Stimulated activated CD4-positive, alpha-beta T cell treated with anti-CD3 and anti-CD28 coated beads, Interleukin-2, amount 100 ng/mL, for 48 hours (primary cell): ENCODE data around the gene HGD.

Source experiments
- DNase-seq, 2 donors: peaks; one replicate each; pipeline ENCODE4 v3.0.0-alpha.2; 2020

Gene HGD, protein sequence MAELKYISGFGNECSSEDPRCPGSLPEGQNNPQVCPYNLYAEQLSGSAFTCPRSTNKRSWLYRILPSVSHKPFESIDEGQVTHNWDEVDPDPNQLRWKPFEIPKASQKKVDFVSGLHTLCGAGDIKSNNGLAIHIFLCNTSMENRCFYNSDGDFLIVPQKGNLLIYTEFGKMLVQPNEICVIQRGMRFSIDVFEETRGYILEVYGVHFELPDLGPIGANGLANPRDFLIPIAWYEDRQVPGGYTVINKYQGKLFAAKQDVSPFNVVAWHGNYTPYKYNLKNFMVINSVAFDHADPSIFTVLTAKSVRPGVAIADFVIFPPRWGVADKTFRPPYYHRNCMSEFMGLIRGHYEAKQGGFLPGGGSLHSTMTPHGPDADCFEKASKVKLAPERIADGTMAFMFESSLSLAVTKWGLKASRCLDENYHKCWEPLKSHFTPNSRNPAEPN

DNA sequence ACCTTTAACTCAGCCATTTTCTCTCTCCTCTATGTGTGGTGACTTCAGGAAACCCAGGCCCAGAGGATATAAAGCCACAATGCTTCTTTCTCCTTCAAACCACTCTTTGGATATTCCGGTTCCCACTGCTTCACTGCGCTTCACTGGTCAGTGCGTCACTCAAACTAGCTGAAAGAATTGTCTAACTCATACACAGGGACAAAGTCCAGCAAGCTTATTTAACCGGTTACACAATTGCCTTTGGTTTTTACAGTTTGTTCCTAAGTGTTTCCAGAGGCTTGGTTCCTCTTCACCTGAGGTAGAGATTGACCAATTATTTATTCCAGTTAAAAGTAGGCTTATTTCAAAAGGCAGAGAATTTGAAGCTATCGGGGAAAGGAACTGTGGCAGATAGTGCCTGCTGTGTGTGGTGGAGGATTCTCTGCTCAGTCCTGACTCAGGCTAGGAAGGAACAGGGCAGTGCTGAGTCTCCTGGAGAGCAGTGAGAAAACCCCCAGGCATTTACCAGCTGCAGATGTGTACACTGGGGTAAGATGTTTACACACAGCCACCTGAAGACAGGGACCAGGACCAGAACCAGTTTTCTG is at the start of gene HGD:
TSS of gene HGD (minus strand) at position 145 of the 587 bp plus-strand sequence. CDS start at position 17, 128 bp downstream.
- DNase-seq: no peak

DNA sequence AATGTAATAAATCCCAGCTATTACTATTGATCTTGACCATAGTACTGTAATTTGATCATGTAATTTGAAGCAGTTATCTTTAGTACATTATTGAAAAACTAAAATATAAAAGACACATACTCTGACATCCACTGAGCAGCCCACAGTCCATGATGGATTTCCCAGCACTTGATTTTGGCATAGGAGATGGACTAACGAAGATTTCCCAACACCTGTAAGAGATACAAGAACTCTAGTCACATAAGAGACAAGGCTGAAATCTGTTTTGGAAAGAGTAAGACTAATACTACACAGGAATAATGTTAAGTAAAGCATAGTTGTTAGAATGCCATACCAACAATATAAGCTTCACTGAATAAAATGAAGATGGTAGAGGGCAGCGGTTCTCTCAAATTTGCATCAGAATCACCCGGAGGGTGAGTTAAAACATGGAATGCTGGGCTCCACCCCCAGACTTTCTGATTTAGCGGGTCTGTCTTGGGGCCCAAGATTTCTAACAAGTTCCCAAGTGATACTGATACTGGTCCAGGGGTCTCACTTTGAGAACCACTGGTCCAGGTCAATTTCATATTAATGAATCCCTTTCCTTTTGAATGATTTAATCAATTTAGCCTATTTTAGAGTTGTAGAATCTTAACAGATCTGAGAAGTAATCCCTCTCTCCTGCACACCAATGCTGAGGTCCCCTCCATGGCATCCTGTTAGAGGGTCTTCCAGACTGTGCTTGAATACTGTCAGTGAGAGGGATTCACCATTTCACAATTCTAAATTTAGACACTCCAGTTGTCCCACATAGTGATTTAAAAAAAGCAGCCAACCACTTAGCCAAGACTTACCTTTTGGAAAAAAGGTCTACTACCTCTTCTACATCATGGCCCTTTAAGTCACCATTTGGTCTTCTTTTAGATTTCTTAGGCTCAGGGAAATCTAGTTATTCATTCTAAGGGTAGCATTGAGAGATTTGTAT is 48.8 kb upstream of the HGD start:
- no peak for DNase-seq

DNA sequence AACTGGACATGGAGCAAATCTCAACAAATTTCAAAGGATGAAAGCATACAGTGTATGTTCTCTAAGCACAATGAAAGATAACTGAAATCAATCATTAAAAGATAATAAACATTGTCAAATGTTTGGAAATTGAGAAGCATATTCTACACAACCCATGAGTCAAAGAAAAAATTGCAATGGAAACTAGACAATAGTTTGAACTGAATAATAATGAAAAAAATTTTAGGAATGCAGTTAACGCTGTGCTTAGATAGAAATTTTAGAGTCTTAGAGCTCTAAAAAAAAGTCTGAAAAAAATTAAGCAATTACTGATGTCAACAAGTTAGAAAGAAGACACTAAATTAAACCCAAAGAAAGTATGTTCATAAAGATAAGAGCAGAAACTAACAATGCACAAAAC is 44.8 kb upstream of the HGD start:
- no peak for DNase-seq

DNA sequence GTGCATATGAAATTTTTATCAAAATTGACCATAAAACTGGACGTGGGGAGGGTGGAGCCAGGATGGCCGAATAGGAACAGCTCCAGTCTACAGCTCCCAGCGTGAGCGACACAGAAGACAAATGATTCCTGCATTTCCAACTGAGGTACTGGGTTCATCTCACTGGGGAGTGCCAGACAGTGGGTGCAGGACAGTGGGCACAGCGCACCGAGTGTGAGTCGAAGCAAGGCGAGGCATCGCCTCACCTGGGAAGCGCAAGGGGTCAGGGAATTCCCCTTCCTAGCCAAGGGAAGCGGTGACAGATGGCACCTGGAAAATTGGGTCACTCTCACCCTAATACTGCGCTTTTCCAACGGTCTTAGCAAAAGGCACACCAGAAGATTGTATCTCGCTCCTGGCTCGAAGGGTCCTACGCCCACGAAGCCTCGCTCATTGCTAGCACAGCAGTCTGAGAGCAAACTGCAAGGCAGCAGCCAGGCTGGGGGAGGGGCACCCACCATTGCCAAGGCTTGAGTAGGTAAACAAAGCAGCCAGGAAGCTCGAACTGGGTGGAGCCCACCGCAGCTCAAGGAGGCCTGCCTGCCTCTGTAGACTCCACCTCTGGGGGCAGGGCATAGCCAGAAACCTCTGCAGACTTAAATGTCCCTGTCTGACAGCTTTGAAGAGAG is 37.3 kb upstream of the HGD start:
- DNase-seq: peak; percentile 9 to 25

DNA sequence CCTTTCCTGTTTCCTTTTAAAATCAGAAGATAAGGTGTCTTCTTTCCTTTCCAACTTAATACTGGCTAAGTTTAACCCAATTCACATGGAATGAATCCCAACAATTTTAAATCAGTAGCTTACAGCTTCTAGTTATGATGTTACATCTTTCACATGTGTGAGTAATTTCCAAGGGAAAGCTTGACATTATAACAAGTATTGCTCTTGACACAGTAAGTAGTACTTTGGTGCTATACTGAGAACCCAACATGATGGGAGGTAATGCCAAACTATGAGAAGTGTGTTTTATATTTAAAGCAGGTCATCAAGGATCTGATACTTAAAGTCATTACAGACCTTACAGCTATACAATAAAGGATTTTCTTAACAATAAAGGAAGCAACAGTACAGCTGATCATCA is 31.2 kb upstream of the HGD start:
- no peak for DNase-seq

DNA sequence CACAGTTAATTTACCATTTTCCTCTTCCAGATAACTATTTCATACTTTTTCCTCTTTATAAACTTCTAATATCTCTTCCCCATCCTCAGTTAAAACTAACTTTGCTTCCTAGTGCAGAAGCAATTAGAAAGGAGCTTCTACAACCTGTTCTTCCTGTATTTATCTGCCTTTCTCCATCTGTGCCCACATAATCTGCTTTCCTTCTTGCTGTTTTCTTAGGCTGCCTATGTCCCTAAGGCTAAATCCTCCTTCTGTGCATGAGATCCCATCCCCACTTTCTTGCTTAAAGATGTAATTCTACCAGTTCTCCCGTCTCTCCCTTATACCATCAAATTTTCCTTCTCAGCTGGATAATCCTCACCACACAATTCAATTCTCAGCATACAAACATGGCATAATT is 28.3 kb upstream of the HGD start:
- no peak for DNase-seq

DNA sequence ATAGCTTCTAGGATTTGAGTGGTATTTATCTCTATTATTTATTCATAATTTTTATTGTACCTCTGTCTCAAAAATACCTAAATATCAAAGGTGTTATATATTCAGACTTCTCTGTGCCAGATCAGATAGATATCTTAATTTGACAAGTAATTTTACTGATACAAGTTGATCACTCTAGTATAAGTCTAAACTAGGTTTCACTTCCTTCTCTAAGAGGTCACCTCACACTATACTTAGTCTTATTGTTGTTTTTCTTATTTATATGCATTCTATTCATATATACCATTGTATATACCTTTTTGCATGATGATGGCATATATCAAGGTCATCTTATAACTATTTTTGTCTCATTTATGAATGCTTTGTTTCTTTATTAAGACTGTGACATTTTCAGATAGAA is 26.4 kb upstream of the HGD start:
- no peak for DNase-seq

DNA sequence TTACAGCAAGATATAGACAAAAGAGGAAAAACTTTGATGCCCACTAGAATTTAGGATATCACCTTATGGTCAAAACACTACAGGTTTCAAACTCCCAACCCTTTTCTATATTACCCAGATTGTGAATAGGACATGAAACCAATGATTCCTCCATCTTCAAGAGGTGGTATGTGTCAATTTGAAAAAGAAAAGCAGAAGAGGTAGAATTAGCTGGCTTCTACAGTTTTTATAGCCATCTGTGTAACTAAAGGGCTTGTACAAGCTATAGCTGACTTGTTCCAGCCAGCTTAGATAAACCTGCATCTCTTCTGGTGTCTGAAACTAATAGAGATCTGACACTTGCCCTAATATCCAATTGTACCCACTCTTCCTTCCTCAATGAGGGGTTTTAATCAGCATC is 24.9 kb upstream of the HGD start:
- DNase-seq: no peak

DNA sequence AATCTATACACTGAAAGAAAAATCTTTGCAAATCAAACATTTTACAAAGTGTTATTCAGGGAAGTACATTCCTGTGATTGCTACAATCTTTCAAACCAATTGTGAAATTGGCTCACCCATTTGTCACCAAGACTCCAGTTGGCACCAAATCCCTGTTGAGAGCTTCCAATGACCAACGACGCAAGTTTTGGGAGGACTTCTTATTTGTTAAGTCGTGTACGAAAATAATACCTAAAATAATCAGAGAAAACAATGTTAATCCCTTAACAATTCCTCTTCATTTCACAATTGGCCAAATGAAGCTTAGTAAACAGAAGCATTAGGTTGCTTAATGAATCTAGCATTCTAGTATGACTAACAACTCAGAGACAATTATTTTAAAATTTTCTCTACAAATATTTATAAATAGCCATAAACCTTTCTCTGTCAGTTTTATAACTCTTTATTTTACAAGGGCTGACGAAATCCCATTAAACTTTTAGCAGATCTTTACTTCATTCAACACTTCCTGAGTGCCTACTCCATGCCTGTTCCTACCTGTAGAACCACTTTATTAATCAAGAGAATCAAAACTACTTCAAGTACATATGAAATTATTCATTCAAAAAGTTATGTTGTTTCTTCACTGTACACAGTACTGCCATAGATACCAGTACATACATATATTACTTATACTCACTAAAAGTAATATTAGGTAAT is 24.0 kb upstream of the HGD start:
- no peak for DNase-seq

DNA sequence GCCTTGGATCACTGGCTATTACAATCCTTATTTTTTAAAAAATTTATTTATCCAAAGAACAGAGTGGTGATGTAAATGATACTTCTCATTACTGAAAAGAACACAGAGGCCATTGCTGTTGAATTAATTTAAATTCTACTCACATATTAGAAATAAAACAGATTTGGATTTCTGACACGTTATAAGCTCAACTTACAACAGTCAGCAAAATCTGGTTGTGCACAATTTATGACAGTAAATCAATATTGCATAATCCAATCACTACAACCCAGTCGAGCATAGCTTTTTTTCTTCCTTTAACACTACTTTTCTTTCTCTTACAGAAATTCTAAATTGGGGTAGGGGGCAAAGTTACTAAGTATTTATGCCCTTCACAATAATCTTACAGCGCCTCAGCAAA is 17.3 kb upstream of the HGD start:
- DNase-seq: no peak

DNA sequence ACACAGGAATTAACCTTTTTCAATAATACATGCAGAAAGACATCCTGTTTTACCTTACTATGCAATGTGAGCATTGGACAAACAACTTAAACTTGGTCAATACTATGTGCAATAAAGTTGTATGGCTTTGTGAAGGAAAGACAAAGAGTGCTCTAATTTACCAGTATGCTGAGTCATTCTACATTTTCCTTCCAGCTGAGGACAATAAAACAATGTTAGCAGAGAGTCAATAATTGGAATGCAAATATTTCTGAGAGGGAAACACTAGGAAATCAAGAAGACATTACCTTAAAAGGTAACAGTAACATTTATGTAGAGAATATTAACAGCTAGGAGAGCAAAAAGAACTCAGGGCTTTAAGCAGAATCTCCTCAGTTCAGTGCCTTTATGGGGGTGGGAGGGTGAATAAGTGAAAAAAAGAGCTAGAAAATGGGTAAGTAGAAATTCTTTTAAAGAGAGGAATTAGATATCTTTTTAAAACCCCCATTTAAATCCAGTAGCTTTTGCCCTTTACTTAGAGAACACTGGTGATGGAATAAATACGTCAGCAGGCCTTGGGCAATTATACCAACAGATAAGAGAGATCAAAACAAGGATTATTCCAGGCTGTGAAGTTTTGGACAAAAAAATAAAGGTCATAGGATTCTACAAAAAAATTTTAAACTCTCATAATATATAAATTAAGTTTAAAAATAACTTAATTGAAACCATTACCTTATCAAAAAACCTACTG is 11.6 kb upstream of the HGD start:
- DNase-seq: no peak

DNA sequence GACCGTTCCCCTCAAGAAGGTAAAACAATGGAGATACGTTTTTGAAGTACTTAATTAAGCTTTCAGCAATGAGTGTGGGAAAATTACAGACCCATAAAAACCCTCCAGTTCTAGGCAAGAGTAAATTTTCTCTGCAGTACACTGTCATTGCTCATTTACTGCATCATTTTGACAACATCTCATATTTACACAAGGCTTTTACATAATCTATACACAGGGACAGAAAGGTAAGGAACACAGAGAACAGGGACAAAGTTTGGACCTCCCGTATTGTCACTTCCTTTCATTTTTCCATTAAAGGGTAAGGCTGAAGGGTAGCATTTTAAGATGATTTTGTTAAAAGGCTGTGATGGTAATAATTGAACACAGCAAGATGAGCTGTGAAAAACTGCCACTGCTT is 7.4 kb upstream of the HGD start:
- no peak for DNase-seq

DNA sequence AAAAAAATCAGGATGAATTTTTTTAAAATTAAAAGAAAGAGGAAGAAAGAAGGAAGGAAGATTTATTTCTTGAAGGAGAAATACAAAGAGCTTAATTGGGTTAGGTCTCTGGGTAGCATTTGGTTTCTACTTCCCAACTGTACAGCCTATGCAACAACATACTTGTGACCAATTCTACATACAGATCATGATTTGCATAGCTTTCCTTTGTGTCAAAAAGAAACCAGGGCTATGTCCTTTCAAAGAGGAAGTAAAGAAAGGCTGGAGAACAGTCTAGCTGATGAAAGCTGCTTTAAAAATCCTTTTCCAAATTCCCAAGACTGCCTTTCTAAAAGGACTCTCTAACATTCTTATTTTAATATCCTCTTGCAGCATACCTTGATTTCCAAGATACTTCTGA is 6.1 kb upstream of the HGD start:
- no peak for DNase-seq

DNA sequence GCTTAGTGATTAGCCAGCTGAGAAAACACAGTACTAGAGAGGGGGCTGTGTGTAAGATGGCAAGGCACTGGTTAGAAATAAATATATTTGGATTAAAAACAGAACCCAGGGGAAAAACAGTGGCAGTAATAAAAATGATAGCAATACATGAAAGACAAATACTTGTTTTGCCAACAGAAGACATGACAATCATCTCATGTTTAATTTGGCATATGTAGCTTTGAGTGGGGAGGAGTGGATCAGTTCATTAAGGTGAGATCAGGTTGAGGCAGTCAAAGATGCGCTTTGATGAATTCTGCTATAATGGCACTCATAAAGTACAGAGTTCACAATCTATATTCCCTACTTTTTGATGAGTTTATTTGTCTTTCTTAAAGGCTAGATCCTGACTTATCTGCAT is 3.4 kb upstream of the HGD start:
- no peak for DNase-seq

DNA sequence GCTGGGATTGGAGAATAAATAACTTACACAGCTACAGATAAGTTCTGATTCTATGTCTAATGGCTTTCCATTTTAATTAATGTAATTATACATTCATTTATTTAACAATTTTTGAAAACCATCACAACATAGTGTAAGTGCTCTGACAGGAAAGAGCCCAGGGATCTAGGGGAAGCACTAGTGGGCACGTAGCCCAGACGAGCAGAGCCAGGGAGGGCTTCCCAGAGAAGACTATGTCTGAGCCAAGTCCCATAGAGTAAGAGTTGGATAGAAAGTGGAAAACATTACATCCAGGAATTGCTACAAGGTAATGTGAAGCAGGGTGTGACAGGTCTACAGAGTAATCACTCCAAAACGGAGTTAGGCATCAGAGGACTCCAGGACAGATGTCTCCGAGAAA is 2.9 kb upstream of the HGD start:
- DNase-seq: no peak

DNA sequence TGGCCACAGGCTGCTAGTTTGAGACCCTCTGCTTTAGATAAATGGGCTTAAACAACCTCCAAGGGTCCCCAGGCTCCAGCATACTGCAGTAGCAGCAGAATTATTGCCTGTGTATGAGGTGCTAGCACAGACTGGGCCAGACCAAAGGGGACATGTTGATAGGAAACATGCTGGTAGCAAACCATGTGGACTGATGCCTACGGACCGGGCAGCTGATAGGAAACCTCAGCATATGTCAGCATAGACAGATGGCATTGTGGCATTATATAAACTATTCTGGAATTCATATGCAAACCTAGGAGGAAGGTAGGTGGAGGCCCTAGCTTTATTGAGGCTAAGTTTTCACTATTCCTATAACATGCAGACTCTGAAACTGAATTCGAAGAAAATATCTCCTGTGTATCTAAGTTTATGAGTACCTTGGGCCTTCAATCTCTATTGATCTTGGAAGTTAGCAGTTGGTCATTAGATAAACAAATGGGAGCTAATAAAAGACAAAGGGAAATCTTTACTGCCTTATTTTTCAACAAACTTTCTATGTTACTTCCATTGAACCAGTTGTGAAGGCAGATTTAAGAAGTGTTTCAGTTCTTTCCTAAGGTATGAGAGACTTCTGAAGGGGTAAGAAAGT is 1.7 kb upstream of the HGD start:
- DNase-seq: no peak

DNA sequence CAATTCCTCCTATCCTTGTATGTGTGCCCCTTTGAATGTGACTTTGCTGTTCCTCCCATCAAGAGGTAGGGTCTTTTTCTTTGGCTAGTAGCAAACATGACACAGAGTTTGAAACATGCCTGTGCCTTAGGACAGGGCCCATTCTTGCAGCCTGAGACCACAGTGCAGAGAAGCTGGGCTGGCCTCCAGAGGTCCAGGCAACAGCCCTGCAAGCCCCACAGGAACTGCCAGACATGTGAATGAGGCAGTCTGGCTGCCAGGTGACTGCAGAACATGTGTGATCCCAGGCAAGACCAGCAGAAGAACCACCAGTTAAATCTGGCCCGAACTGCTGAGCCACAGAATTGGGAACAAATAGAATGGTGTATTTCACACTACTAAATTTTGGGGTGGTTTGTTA is 1.2 kb upstream of the HGD start:
- no peak for DNase-seq

DNA sequence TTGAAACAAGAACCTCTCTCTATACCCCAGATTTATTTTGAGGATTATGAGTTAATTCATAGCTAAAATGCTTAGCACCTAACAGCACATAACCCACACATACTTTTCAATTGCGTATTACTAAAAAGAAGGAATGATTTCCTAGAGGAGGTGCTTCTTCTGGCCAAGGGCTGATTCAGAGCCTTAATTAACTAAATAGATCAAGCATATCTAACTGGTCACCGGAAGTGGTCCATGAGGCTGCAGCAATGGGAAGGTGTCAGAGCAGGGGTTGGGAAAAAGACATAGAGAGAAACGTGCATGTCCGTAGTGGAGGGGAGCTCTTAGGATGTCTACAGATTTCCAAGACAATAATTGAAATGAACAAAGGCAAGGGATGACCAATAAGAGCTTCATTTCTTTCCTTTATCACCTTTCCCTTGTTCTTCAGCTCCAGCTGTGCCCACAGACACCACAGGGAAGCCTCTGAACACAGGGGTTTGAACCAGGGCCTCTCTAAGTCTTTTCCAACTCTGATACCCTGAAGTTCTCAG is 467 bp downstream of the HGD start:
- no peak for DNase-seq

DNA sequence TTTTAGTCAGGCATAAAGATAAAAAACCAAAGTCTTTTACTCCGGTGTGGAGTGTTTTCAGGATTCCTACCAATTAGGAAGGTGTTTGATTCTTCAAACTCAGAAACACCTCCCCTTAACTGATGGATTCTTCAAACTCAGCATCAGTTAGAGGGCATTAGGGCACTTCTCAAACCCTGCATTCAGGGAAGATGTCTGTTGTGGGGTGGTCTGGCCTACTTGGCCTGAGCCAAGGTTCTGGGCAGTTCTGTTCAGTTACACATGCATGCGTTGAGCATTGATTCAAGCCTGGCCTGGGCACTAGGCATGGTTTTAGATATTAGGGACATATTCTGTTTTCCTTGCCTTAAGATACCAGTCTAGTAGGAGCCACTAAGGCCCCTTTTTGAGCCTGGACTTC is 1.0 kb downstream of the HGD start:
- no peak for DNase-seq

DNA sequence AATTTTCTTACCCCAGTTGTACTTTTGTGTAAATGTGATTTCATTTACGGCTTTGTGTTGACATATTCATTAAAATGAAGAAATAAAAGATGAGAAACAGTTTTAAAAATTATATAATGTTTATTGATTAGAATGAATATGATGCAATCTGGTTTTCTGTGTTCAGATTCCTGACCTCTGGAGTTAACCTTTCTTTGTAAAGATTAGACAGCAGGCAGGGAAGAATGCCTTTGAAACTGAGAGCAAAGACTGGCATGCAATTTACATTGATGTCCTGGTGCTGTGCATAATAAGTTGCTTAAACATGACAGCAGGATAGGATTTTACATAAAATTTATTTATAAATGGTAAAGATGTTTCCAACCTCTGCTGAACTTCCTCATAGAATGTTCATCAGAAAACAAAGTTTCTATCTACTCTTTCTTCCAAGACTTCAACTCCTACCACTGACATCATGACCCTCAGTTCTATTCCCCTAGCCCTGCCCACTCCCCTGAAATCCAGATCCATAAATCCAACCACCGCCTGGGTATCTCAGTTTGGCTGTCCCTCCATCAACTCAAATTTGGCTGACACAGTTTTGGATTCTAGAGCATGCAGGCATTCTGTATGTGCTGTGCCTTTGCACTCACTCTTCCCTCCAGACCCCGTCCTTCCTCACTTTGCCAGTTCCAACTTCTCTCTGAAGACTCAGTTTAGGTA is 1.7 kb downstream of the HGD start:
- DNase-seq: no peak
